DMS 273 treated with DMSO at 0.1 percent for 48 hours (cell line): ENCODE results near the gene ANAPC13.
A peak's percentile ranks its signal among the peaks of the same experiment; 100 is the strongest.

ENCODE experiments used
- DNase-seq: peaks from one replicate; lab custom pipeline; 2025; lab: John Stamatoyannopoulos, UW

ANAPC13 gene

GRCh38 chr3:134449277-134449676 is 36.5 kb downstream of the ANAPC13 start:
- no peak for DNase-seq

GRCh38 chr3:134448664-134449063 is 37.1 kb downstream of the ANAPC13 start:
- no peak for DNase-seq

DNA sequence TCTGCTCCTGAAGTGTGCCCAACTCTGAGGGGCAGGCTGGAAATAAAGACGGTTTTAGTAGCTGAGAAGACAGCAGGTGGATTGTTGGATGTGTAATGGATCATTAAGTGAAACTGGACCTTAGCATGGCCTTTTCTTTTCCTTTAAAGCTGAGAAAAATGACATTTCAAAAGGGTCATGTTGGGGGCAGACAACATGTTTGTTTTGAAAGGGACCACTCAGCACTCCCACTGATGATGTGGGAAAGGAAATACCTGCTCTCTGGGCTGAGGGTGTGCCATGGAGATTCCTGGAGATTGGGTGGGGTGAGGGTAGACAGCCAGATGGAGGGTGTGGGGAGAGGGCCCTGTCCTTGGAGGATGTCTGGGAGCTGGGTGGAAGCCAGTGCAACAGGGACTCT is 38.4 kb downstream of the ANAPC13 start:
- DNase-seq = no peak

DNA sequence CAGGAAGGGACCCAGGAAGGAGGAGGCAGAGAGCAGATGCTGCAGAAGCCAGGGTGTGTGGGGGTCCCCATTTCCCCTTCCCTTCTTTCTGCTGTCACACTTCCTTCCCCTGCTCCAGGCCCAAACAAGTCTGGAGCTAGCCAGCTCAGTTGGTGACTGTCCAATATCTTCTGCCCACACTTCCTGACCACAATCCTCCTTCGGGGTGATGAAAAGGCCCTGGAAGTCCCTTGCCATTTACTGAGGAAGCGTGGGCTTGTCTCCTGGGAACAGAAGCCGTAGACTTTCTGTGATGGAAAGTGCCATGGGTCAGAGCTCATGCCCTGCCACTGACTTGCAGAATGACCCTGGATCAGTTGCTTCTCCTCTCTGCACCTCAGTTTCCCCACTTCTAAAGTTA is 39.0 kb downstream of the ANAPC13 start:
- DNase-seq = no peak

DNA sequence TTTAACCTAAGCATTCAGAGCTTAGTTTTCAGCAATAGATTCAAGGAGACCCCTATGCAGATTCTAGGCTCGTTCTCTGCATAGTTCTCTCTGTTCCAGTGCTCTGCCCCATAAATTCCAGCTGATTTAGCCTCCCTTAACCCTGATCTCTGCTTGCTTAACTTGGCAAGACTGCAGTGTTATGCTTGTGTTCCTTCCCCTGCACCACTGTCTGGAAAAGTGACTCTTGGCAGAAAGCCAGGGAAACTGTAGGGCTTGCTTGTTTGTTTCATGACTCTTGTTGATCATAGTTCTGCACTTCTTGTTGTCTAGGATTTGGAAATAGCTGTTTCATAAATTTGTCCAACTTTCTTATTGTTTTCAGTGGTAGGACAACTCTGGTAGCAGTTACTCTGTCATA is 40.1 kb downstream of the ANAPC13 start:
- no peak for DNase-seq

- DNase-seq = no peak
Observed at GRCh38 chr3:134445095-134445494, 40.7 kb downstream of the ANAPC13 start.

GRCh38 chr3:134441821-134442220 is 44.0 kb downstream of the ANAPC13 start:
- no peak for DNase-seq

DNA sequence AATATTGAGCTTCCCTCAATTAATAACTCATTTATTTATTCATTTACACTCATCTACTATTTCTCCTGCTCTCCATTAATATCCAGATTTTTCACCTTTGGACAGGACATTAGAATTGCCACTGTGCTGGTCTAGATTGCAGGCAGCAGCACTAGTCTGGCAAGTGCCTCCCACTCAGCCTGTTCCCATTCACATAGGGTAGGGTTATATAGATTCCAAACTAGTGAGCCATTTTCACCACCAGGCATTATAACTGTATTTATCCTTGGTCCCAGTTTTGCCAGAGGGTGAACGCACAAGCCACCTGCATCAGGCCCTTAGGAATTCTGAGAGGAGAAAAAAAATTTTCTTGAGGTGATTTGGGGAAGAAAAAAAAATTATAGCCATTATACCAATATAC is 44.5 kb downstream of the ANAPC13 start:
- DNase-seq = no peak

DNA sequence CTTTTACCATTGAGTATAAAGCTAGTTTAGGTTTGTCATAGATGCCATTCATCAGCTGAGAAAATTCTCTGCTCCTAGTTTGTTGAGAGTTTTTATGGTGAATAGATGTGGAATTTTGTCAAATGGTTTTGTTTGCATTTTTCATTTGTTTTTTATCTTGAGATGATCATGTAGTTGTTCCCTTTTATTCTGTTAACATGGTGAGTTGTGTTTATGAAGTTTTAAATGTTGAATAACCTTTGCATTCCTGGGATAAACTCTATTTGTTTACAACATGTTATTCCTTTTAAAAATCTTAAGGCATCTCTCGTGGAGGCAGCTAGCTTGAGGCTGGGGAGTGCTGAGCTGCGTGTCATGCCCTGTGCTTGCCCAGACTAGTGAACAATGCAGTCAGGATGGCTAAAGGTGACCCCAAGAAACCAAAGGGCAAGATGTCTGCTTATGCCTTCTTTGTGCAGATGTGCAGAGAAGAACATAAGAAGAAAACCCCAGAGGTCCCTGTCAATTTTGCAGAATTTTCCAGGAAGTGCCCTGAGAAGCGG is 48.5 kb downstream of the ANAPC13 start:
- DNase-seq = no peak

- DNase-seq = no peak
Observed at GRCh38 chr3:134432236-134432635, 53.5 kb downstream of the ANAPC13 start.

DNA sequence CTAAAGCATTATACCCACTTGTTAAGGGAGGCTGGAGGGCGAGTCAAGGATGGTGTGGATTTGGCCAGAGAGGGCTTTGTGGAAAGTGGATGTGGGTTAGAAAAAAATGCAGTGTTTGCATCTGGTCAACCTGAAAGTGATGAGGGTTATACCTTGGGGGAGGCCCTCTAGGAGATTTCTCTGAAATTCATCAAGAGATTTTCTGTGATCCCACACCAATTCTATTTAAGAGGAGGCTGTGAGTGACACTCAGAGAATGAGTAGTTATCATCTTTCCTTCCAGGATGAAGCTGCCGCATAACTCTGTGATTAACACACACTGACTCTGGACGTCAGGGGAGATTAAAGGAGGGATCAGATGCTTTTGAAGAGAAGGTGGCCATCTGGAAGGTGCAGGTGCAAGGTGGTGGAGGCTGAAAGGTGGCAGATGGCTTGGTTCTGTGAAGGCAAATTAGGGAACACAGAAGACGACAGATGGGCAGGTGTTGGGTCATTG is 54.8 kb downstream of the ANAPC13 start:
- DNase-seq = peak; percentile 86

GRCh38 chr3:134430174-134430573 is 55.6 kb downstream of the ANAPC13 start:
- DNase-seq = no peak

GRCh38 chr3:134428401-134428800 is 57.4 kb downstream of the ANAPC13 start:
- no peak for DNase-seq
